Suprapubic skin (tissue), 4 donors: ENCODE measurements around the gene PLXNA4. TPM values are rescaled to one million over a fixed set of nuclear protein-coding genes. Genes with fewer than 3 reads are reported as not detected.

ENCODE experiments used
- DNase-seq, 2 donors: peaks; one replicate each; pipeline ENCODE4 v3.0.0-alpha.2; 2019; ENCODE audit warnings: low spot score in 2 of 2
- H3K27ac ChIP-seq: fragments of 200-600 bp; sonication (generic); one replicate; pipeline ENCODE4 v1.5.1; 2019
- H3K27me3 ChIP-seq: fragments of 200-600 bp; sonication (generic); one replicate; pipeline ENCODE4 v1.5.1; 2019
- H3K36me3 ChIP-seq: fragments of 200-600 bp; sonication (generic); one replicate; pipeline ENCODE4 v1.5.1; 2019
- H3K4me1 ChIP-seq: fragments of 200-600 bp; sonication (generic); one replicate; pipeline ENCODE4 v1.5.1; 2019
- H3K4me3 ChIP-seq: fragments of 200-600 bp; sonication (generic); one replicate; pipeline ENCODE4 v1.5.1; 2019; ENCODE audit warnings: mild to moderate bottlenecking
- H3K9me3 ChIP-seq: fragments of 200-600 bp; sonication (generic); one replicate; pipeline ENCODE4 v1.5.1; 2019
- CTCF ChIP-seq, 2 donors: fragments of 200-600 bp in 1 of 2; fragments of 450-650 bp in 1 of 2; sonication (generic) in 1 of 2; IDR thresholded peaks; one replicate each; pipeline ENCODE4 v1.5.1; 2016 to 2019; ENCODE audit warnings: antibody characterized with exemption in 2 of 2, mild to moderate bottlenecking in 1 of 2, moderate library complexity in 1 of 2
- EP300 ChIP-seq: sonication (generic); formaldehyde crosslinking; IDR thresholded peaks from one replicate; pipeline ENCODE4 v1.6.1; 2017; ENCODE audit warnings: antibody characterized with exemption
- POLR2A ChIP-seq, 2 donors: fragments of 450-650 bp; IDR thresholded peaks; one replicate each; pipeline ENCODE4 v1.6.1; 2017; ENCODE audit warnings: antibody characterized with exemption in 2 of 2, mild to moderate bottlenecking in 2 of 2, moderate library complexity in 2 of 2
- POLR2AphosphoS5 ChIP-seq, 3 donors: sonication (generic); formaldehyde crosslinking; IDR thresholded peaks; one replicate each; pipeline ENCODE4 v1.6.1; 2017; ENCODE audit warnings: antibody characterized with exemption in 3 of 3
- WGBS: methylation state at CpG from one replicate; pipeline ENCODE4 v1.1.5; 2018; 5-methylcytosine and 5-hydroxymethylcytosine counted together
- total RNA-seq, 4 donors: library from RNA; depleted of rRNA; stranded (reverse); fragments of >200 nt; gene quantifications; one replicate each; pipeline ENCODE4 v1.1.0, GENCODE V29; 2016

Gene PLXNA4
- total RNA-seq, 4 donors from 2014 or later: 5.4 to 10.7 (median 7.1) TPM

- Histone ChIP-seq H3K27me3 (no peaks in the 10 kb centered on the region), H3K4me3 (no peak overlapping the region), H3K9me3 (no peaks in the 10 kb centered on the region), H3K4me1 (peaks cover 6% of the 10 kb centered on the region), H3K36me3 (no peaks in the 10 kb centered on the region), H3K27ac (no peak overlapping the region)
- WGBS: 88% methylated on average over 5 of the region's 5 CpGs
- TF ChIP-seq POLR2A (IDR thresholded peaks at IDR 0.05): no peak
- no peak for TF ChIP-seq EP300
- TF ChIP-seq CTCF (IDR thresholded peaks at IDR 0.05): no peak
- TF ChIP-seq POLR2AphosphoS5 (IDR thresholded peaks at IDR 0.05): no peak
- DNase-seq: no peak
These were observed 72.2 kb downstream of the PLXNA4 start for GRCh38 chr7:132504071-132504470.

GRCh38 chr7:132503415-132503814 lies 72.9 kb downstream of the PLXNA4 start:
- no peaks in the 10 kb centered on the region for H3K36me3 ChIP-seq
- TF ChIP-seq POLR2AphosphoS5 (IDR thresholded peaks at IDR 0.05): no peak
- no peak for TF ChIP-seq CTCF (IDR thresholded peaks at IDR 0.05)
- no peak for TF ChIP-seq POLR2A (IDR thresholded peaks at IDR 0.05)
- TF ChIP-seq EP300: no peak
- no peak overlapping the region for H3K4me3 ChIP-seq
- no peak overlapping the region for H3K27ac ChIP-seq
- H3K27me3 ChIP-seq: no peaks in the 10 kb centered on the region
- no peaks in the 10 kb centered on the region for H3K9me3 ChIP-seq
- peaks cover 6% of the 10 kb centered on the region for H3K4me1 ChIP-seq
- no peak for DNase-seq

- Histone ChIP-seq H3K4me3 (no peak overlapping the region), H3K36me3 (no peaks in the 10 kb centered on the region), H3K4me1 (peaks cover 6% of the 10 kb centered on the region), H3K27me3 (no peaks in the 10 kb centered on the region), H3K27ac (no peak overlapping the region), H3K9me3 (no peaks in the 10 kb centered on the region)
- 81% methylated on average over 5 of the region's 7 CpGs for WGBS
- DNase-seq: no peak
- no peak for TF ChIP-seq EP300
- TF ChIP-seq CTCF (IDR thresholded peaks at IDR 0.05): no peak
- TF ChIP-seq POLR2A (IDR thresholded peaks at IDR 0.05): no peak
- no peak for TF ChIP-seq POLR2AphosphoS5 (IDR thresholded peaks at IDR 0.05)
These were observed 74.3 kb downstream of the PLXNA4 start for GRCh38 chr7:132501956-132502355.

GRCh38 chr7:132500727-132501440 lies 75.4 kb downstream of the PLXNA4 start:
- no peak overlapping the region for H3K27ac ChIP-seq
- TF ChIP-seq EP300: no peak
- no peak for TF ChIP-seq POLR2A (IDR thresholded peaks at IDR 0.05)
- peak; percentile 28 to 32 for TF ChIP-seq CTCF (IDR thresholded peaks at IDR 0.05)
- TF ChIP-seq POLR2AphosphoS5 (IDR thresholded peaks at IDR 0.05): no peak
- 52% methylated on average over 10 of the region's 10 CpGs for WGBS

GRCh38 chr7:132499487-132499886 lies 76.8 kb downstream of the PLXNA4 start:
- Histone ChIP-seq H3K27ac (no peak overlapping the region), H3K27me3 (no peaks in the 10 kb centered on the region), H3K36me3 (no peaks in the 10 kb centered on the region), H3K4me3 (no peak overlapping the region), H3K9me3 (no peaks in the 10 kb centered on the region), H3K4me1 (peaks cover 6% of the 10 kb centered on the region)
- no peak for DNase-seq
- WGBS: 91% methylated on average over 5 of the region's 5 CpGs
- no peak for TF ChIP-seq POLR2A (IDR thresholded peaks at IDR 0.05)
- no peak for TF ChIP-seq EP300
- TF ChIP-seq POLR2AphosphoS5 (IDR thresholded peaks at IDR 0.05): no peak
- TF ChIP-seq CTCF (IDR thresholded peaks at IDR 0.05): no peak

More at GRCh38 chr7:132500727-132501440, 75.4 kb downstream of the PLXNA4 start:
- H3K9me3 ChIP-seq: no peaks in the 10 kb centered on the region
- peaks cover 6% of the 10 kb centered on the region for H3K4me1 ChIP-seq
- no peaks in the 10 kb centered on the region for H3K36me3 ChIP-seq
- H3K4me3 ChIP-seq: no peak overlapping the region
- DNase-seq: peak in 1 of 2 donors; percentile 84
- no peaks in the 10 kb centered on the region for H3K27me3 ChIP-seq
